ENCODE data around the gene GGCX.

GGCX gene

DNA sequence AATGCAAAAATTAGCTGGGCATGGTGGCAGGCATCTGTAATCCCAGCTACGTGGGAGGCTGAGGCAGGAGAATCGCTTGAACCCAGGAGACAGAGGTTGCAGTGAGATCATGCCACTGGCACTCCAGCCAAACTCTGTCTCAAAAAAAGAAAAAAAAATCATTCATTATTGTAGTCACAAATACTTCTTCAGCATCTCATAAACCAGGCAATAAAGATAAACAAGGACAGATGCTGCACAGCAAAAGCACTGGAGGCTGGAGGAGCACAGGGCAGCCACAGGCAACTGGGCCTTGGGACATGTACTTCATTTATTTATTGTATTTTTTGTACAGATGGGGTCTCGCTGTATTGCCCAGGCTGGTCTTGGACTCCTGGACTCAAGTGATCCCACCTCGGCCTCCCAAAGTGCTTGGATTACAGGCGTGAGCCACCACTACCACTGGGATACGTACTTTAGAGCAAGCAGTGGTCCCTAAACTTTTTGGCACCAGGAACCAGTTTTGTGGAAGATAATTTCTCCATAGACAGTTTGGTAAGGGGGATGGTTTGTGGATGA, 39.1 kb downstream of the GGCX start:
- no peak overlapping the region for H4K8ac ChIP-seq (ENCODE audit: low read depth, low read length)
- no peak overlapping the region for H2AK5ac ChIP-seq (ENCODE audit: low read length)
- peaks cover 6% of the 10 kb centered on the region for H3K4me1 ChIP-seq (ENCODE audit: control insufficient read depth, low read depth, low read length)
- H3K27me3 ChIP-seq (ENCODE audit: insufficient read depth, low read length, poor library complexity), result no peaks in the 10 kb centered on the region
- H3K9ac ChIP-seq (ENCODE audit: low read length), result no peak overlapping the region
- no peak overlapping the region for H2BK120ac ChIP-seq (ENCODE audit: low read depth, low read length)
- H3K4me3 ChIP-seq (ENCODE audit: low read length), result no peak overlapping the region
- no peak overlapping the region for H3K4ac ChIP-seq (ENCODE audit: low read depth, low read length)
- no peak for DNase-seq
- no peak overlapping the region for H3K27ac ChIP-seq (ENCODE audit: low read depth, low read length)
- WGBS (ENCODE audit: extremely low coverage, insufficient coverage, low lambda C conversion rate), result no CpG with 5 or more reads among the region's 6 CpGs
- H3K18ac ChIP-seq (ENCODE audit: low read length), result no peak overlapping the region
- no peak overlapping the region for H4K5ac ChIP-seq (ENCODE audit: low read length)
- no peaks in the 10 kb centered on the region for H3K36me3 ChIP-seq (ENCODE audit: control insufficient read depth, insufficient read depth, low read length)
- no peak overlapping the region for H2BK5ac ChIP-seq (ENCODE audit: low read length)
- H3K56ac ChIP-seq (ENCODE audit: low read length), result no peak overlapping the region
- H3K79me2 ChIP-seq (ENCODE audit: control insufficient read depth, insufficient read depth, low read length), result no peaks in the 10 kb centered on the region
- no peak overlapping the region for H3K23ac ChIP-seq (ENCODE audit: low read length)
- no peaks in the 10 kb centered on the region for H3K79me1 ChIP-seq (ENCODE audit: low read length)
- no peak overlapping the region for H3K4me2 ChIP-seq (ENCODE audit: low read length)
- H2BK15ac ChIP-seq (replicated peaks; ENCODE audit: low read depth), result no peak overlapping the region

DNA sequence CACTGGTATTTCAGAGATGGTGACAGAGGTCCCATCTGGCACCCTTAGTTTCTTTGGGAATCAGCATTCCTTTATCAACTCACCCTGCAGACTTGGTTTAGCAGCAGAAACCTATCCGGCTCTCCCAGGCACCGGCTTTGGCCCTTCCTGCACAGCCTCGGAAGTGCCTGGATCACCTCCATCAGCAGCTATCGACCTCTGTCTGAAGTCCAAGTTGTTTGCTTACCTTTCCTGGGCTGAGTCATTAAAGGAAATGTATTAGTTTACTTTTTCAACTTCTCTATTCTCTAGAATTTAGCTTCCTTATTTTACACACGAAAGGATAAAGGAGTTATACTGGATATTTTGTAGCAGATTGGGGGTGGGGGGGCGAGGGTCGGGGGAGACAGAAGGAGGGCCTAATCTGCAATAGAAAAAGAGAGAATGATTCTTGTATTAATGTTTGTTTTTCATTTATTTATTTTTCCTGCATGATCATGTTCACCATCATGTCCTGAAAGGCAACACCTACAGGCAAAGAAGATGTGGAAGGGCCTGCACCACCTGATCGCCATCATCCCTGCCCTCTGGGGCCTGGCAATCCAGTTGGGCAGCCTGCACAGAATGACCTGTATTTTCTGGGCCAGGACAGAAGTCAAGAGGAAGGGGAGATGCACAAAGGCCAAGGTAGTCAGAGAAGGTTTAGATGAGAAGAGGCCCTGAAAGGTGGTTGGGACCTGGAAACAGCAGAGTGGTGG, 44.5 kb downstream of the GGCX start:
- H3K4ac ChIP-seq (ENCODE audit: low read depth, low read length), result no peak overlapping the region
- no peaks in the 10 kb centered on the region for H3K79me2 ChIP-seq (ENCODE audit: control insufficient read depth, insufficient read depth, low read length)
- no peak overlapping the region for H3K23ac ChIP-seq (ENCODE audit: low read length)
- H3K27me3 ChIP-seq (ENCODE audit: insufficient read depth, low read length, poor library complexity), result no peaks in the 10 kb centered on the region
- no CpG with 5 or more reads among the region's 8 CpGs for WGBS (ENCODE audit: extremely low coverage, insufficient coverage, low lambda C conversion rate)
- no peak overlapping the region for H3K4me3 ChIP-seq (ENCODE audit: low read length)
- no peak overlapping the region for H3K18ac ChIP-seq (ENCODE audit: low read length)
- H3K4me1 ChIP-seq (ENCODE audit: control insufficient read depth, low read depth, low read length), result no peaks in the 10 kb centered on the region
- H3K79me1 ChIP-seq (ENCODE audit: low read length), result no peaks in the 10 kb centered on the region
- DNase-seq, result no peak
- no peak overlapping the region for H2BK5ac ChIP-seq (ENCODE audit: low read length)
- no peak overlapping the region for H2BK120ac ChIP-seq (ENCODE audit: low read depth, low read length)
- no peak overlapping the region for H3K27ac ChIP-seq (ENCODE audit: low read depth, low read length)
- H3K4me2 ChIP-seq (ENCODE audit: low read length), result no peak overlapping the region
- no peak overlapping the region for H2BK15ac ChIP-seq (replicated peaks; ENCODE audit: low read depth)
- no peak overlapping the region for H3K56ac ChIP-seq (ENCODE audit: low read length)
- no peak overlapping the region for H3K9ac ChIP-seq (ENCODE audit: low read length)
- no peaks in the 10 kb centered on the region for H3K36me3 ChIP-seq (ENCODE audit: control insufficient read depth, insufficient read depth, low read length)
- no peak overlapping the region for H2AK5ac ChIP-seq (ENCODE audit: low read length)
- H4K8ac ChIP-seq (ENCODE audit: low read depth, low read length), result no peak overlapping the region
- H4K5ac ChIP-seq (ENCODE audit: low read length), result no peak overlapping the region

DNA sequence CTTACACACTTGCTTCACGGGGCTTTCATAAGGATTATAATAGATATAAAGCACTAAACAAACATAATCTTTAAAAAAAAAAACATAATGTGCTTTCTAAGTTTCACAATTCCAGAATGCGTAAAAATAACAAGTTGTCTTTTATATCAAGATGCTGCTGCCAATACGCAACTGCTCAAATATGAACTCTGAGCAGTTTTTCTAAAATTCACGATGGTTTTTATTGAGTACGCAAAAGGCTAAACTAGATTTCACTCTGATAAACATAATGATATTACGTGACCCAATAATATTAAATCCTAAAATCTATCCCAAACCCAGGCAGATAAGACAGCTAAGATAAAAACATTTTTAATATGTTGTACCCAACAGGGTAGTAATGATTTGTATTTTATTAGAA, 47.0 kb downstream of the GGCX start:
- no peaks in the 10 kb centered on the region for H3K79me1 ChIP-seq (ENCODE audit: low read length)
- no peaks in the 10 kb centered on the region for H3K79me2 ChIP-seq (ENCODE audit: control insufficient read depth, insufficient read depth, low read length)
- no peak overlapping the region for H4K8ac ChIP-seq (ENCODE audit: low read depth, low read length)
- no peaks in the 10 kb centered on the region for H3K4me1 ChIP-seq (ENCODE audit: control insufficient read depth, low read depth, low read length)
- no peak overlapping the region for H3K56ac ChIP-seq (ENCODE audit: low read length)
- H3K4ac ChIP-seq (ENCODE audit: low read depth, low read length), result no peak overlapping the region
- H2AK5ac ChIP-seq (ENCODE audit: low read length), result no peak overlapping the region
- H2BK5ac ChIP-seq (ENCODE audit: low read length), result no peak overlapping the region
- no peak overlapping the region for H3K9ac ChIP-seq (ENCODE audit: low read length)
- WGBS (ENCODE audit: extremely low coverage, insufficient coverage, low lambda C conversion rate), result no CpG with 5 or more reads among the region's 6 CpGs
- H3K4me2 ChIP-seq (ENCODE audit: low read length), result no peak overlapping the region
- no peak overlapping the region for H3K27ac ChIP-seq (ENCODE audit: low read depth, low read length)
- H3K27me3 ChIP-seq (ENCODE audit: insufficient read depth, low read length, poor library complexity), result no peaks in the 10 kb centered on the region
- H3K23ac ChIP-seq (ENCODE audit: low read length), result no peak overlapping the region
- H2BK120ac ChIP-seq (ENCODE audit: low read depth, low read length), result no peak overlapping the region
- DNase-seq, result no peak
- no peak overlapping the region for H3K18ac ChIP-seq (ENCODE audit: low read length)
- no peak overlapping the region for H4K5ac ChIP-seq (ENCODE audit: low read length)
- no peak overlapping the region for H3K4me3 ChIP-seq (ENCODE audit: low read length)
- H2BK15ac ChIP-seq (replicated peaks; ENCODE audit: low read depth), result no peak overlapping the region
- H3K36me3 ChIP-seq (ENCODE audit: control insufficient read depth, insufficient read depth, low read length), result no peaks in the 10 kb centered on the region

DNA sequence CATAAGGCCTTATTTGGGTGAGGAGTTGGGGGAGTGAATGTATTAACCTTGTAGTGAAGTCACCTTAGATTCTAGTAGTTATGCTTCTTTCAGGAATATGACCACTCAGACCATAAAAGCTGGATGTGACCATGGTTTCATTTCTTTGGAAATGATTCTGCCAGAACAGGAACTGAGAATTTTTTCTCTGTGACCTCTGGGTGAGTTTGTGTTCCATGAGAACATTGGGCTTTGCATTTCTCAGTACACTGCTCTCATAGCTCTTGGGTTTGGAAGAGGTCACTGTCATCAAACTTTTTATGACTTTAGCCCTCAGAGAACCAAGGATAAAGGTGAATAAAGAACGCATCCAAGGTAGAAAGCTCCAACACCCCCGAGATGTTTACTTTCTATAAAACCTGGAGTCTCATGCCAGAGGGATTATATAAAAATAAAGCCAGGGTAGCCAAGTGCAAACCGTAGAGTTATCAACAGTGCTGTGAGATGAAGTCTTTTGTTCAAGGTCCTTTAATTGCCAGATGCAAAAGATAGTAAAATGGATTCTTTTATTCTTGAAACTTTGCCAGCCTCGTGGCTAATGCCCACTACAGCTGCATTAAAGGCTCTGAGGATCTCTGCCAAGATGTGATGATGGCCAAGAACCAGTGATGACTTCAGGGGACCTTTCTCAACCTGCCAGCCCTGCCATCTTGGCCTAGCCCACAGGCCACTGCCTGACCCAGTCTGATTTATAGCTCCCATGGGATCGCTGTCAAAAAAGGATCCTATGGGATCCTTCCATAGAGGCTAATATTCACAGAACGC, 50.1 kb downstream of the GGCX start:
- Histone ChIP-seq H3K4ac (ENCODE audit: low read depth, low read length) (no peak overlapping the region), H2BK15ac (replicated peaks; ENCODE audit: low read depth) (no peak overlapping the region), H3K79me1 (ENCODE audit: low read length) (no peaks in the 10 kb centered on the region), H3K79me2 (ENCODE audit: control insufficient read depth, insufficient read depth, low read length) (no peaks in the 10 kb centered on the region), H3K9ac (ENCODE audit: low read length) (no peak overlapping the region), H2BK5ac (ENCODE audit: low read length) (no peak overlapping the region), H3K18ac (ENCODE audit: low read length) (no peak overlapping the region), H2BK120ac (ENCODE audit: low read depth, low read length) (no peak overlapping the region), H3K23ac (ENCODE audit: low read length) (no peak overlapping the region), H4K5ac (ENCODE audit: low read length) (no peak overlapping the region), H3K36me3 (ENCODE audit: control insufficient read depth, insufficient read depth, low read length) (no peaks in the 10 kb centered on the region), H3K4me3 (ENCODE audit: low read length) (no peak overlapping the region), H3K56ac (ENCODE audit: low read length) (no peak overlapping the region), H2AK5ac (ENCODE audit: low read length) (no peak overlapping the region), H4K8ac (ENCODE audit: low read depth, low read length) (no peak overlapping the region), H3K4me1 (ENCODE audit: control insufficient read depth, low read depth, low read length) (no peaks in the 10 kb centered on the region), H3K4me2 (ENCODE audit: low read length) (no peak overlapping the region), H3K27ac (ENCODE audit: low read depth, low read length) (no peak overlapping the region), H3K27me3 (ENCODE audit: insufficient read depth, low read length, poor library complexity) (no peaks in the 10 kb centered on the region)
- WGBS (ENCODE audit: extremely low coverage, insufficient coverage, low lambda C conversion rate), result no CpG with 5 or more reads among the region's 6 CpGs
- no peak for DNase-seq

GRCh38 chr2:85506768-85507181, 54.5 kb downstream of the GGCX start:
- no peak overlapping the region for H2BK15ac ChIP-seq (replicated peaks; ENCODE audit: low read depth)
- H3K4me2 ChIP-seq (ENCODE audit: low read length), result no peak overlapping the region
- H3K18ac ChIP-seq (ENCODE audit: low read length), result no peak overlapping the region
- H3K9ac ChIP-seq (ENCODE audit: low read length), result no peak overlapping the region
- no peak overlapping the region for H2BK120ac ChIP-seq (ENCODE audit: low read depth, low read length)
- H3K27ac ChIP-seq (ENCODE audit: low read depth, low read length), result no peak overlapping the region
- no peak overlapping the region for H3K23ac ChIP-seq (ENCODE audit: low read length)
- no peaks in the 10 kb centered on the region for H3K36me3 ChIP-seq (ENCODE audit: control insufficient read depth, insufficient read depth, low read length)
- H3K27me3 ChIP-seq (ENCODE audit: insufficient read depth, low read length, poor library complexity), result no peaks in the 10 kb centered on the region
- no peak overlapping the region for H3K4ac ChIP-seq (ENCODE audit: low read depth, low read length)
- no peak overlapping the region for H4K5ac ChIP-seq (ENCODE audit: low read length)
- H2AK5ac ChIP-seq (ENCODE audit: low read length), result no peak overlapping the region
- H3K79me1 ChIP-seq (ENCODE audit: low read length), result no peaks in the 10 kb centered on the region
- no peak overlapping the region for H3K56ac ChIP-seq (ENCODE audit: low read length)
- no CpG with 5 or more reads among the region's 7 CpGs for WGBS (ENCODE audit: extremely low coverage, insufficient coverage, low lambda C conversion rate)
- no peak for DNase-seq
- no peak overlapping the region for H2BK5ac ChIP-seq (ENCODE audit: low read length)
- no peaks in the 10 kb centered on the region for H3K4me1 ChIP-seq (ENCODE audit: control insufficient read depth, low read depth, low read length)
- no peak overlapping the region for H4K8ac ChIP-seq (ENCODE audit: low read depth, low read length)
- no peak overlapping the region for H3K4me3 ChIP-seq (ENCODE audit: low read length)
- no peaks in the 10 kb centered on the region for H3K79me2 ChIP-seq (ENCODE audit: control insufficient read depth, insufficient read depth, low read length)

Data from mesendoderm (in vitro differentiated cells).